ENCODE data around the gene JADE2.
A peak's percentile ranks its signal among the peaks of the same experiment; 100 is the strongest.

Gene JADE2

GRCh38 chr5:134611515-134611914, 86.0 kb downstream of the JADE2 start:
- no peak for DNase-seq (ENCODE audit: extremely low read depth, low read depth)
- TF ChIP-seq CTCF (IDR thresholded peaks at IDR 0.05; ENCODE audit: low read depth, low read length) = no peak

DNA sequence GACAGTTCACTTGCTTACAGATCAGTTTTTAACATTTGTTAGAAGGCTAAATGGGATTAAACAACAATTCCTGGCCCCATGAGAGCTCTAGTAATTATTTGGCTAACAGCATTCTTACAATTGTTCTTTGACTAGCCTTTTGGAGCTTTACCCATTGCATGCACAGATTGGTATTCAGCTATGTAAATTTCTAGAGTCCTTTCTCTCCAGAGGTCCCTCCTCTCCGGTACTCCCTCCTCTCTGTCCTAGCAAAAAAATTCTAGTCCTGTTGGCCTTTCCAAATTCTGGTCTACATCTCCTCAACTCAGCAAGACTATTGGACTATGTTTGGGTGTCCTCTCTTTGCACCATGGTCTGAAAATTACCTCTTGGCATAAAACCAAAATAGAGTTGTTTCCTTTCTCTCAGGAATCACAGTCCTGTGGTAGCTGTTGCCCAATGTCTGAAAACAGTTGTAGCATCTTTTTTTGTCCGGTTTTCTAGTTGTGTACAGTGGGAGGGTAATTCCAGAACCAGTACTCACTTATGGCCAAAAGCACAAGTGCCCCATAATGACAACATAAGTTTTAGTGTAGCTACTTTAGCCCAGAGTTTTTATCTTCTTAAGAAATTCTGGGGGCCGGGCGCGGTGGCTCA, 89.1 kb downstream of the JADE2 start:
- no peak for TF ChIP-seq CTCF (IDR thresholded peaks at IDR 0.05; ENCODE audit: low read depth, low read length)
- DNase-seq (ENCODE audit: extremely low read depth, low read depth) = no peak

- no peak for DNase-seq (ENCODE audit: extremely low read depth, low read depth)
Observed at GRCh38 chr5:134620634-134621033, 95.2 kb downstream of the JADE2 start.

DNA sequence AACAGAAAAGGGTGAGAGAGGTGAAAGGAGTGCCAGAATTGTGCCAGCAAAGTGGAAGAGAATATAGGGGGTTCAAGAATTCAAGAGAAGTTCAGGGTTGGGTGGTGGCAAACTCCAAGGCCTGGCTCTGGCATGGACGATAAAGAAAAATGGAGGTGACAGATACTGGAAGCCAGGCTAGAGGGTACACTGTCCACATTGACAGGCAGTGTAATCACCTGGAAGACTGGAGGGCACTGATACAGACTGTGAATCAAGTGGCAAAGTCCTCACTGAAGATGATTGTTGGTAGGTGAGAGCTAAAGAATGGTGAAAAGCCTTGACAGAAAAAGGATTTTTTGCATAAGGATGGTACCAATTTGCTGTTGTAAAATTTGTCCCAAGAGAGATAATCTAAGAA, 100.1 kb downstream of the JADE2 start:
- TF ChIP-seq CTCF (IDR thresholded peaks at IDR 0.05; ENCODE audit: low read depth, low read length) = no peak
- DNase-seq (ENCODE audit: extremely low read depth, low read depth) = no peak

More at GRCh38 chr5:134620634-134621033, 95.2 kb downstream of the JADE2 start:
- no peak for TF ChIP-seq CTCF (IDR thresholded peaks at IDR 0.05; ENCODE audit: low read depth, low read length)

- DNase-seq (ENCODE audit: extremely low read depth, low read depth) = peak; percentile 72
- TF ChIP-seq CTCF (IDR thresholded peaks at IDR 0.05; ENCODE audit: low read depth, low read length) = no peak
Observed at GRCh38 chr5:134626369-134627014, 101.0 kb downstream of the JADE2 start.
